GM19328 (cell line): Measurements from ENCODE around the gene CTAG1B.
"Not testable (repeated sequence)": the region's sequence is repeated elsewhere in the genome, so short reads cannot be mapped to it uniquely, and the experiment has no call there.

ENCODE experiments used
- ATAC-seq: cut with Tn5 transposase; IDR thresholded peaks from one replicate; pipeline ENCODE4 v1.9.1; 2021; ENCODE audit warnings: mild to moderate bottlenecking, moderate library complexity; ENCODE audit not compliant: unreplicated experiment

CTAG1B gene

GRCh38 chrX:154619182-154619581 is at the start of gene CTAG1B:
Gene CTAG1B, minus strand, starts transcription at chrX:154619282. Its CDS starts 64 bp downstream, at chrX:154619218.
- not testable (repeated sequence) for ATAC-seq

DNA sequence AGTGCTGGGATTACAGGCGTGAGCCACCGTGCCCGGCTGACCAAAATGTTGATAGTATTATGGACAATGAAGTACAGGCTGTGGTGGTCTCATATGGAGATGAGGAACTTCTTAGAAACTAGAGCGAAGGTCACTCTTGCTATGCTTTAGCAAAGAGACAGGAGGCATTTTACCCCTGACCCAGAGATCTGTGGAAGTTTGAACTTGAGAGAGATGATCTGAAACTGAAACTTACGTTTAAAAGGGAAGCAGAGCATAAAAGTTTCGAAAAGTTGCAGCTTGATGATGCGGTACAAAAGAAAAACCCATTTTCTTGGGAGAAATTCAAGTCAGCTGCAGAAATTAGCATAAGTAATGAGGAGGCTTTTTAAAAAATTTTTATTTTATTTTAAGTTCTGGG is 42.8 kb upstream of the CTAG1B start:
- no peak for ATAC-seq

- ATAC-seq: no peak
Measured at GRCh38 chrX:154661170-154661569, 42.1 kb upstream of the CTAG1B start.

DNA sequence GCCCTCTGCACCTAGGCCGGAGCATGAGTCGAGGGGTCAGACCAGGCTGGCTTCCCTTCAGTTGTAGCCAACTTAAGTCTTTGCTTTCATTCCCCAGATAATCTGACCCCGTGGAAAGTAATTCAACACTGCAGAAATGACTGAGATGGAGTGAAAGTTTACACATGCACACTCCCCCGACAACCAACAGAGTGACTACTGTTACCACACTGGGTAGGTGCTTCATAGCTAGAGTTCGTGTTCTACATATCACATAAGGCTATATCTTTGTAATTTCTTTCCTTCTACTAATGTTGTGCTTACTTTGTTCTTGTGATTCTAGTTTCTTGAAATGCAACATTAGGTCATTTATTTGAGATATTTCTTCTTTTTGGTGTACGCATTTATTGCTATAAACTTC is 41.5 kb upstream of the CTAG1B start:
- no peak for ATAC-seq

GRCh38 chrX:154658957-154659356 is 39.9 kb upstream of the CTAG1B start:
- no peak for ATAC-seq

GRCh38 chrX:154658187-154658586 is 39.1 kb upstream of the CTAG1B start:
- ATAC-seq: no peak

GRCh38 chrX:154657226-154657805 is 38.2 kb upstream of the CTAG1B start:
- no peak for ATAC-seq

GRCh38 chrX:154655786-154656185 is 36.7 kb upstream of the CTAG1B start:
- no peak for ATAC-seq

DNA sequence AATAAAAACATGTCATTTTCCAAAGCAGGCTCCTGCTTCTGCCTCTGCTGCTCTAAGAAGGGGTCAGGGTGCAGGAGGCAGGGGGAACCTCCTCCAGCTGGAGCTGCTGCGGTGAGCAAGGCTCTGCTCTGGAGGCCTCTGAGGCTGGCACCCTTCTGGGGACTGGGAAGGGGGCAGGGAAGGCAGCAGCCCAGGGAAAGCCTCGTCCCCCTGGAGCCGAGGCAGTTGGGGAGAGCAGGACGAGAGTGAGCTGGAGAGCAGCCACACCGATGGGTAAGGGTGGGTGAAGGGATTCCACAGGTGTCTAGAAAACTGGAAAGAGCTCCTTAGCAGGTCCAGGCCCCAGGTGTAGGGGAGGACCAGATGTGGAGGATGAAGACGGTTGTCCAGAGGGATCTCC is 36.3 kb upstream of the CTAG1B start:
- ATAC-seq: no peak

DNA sequence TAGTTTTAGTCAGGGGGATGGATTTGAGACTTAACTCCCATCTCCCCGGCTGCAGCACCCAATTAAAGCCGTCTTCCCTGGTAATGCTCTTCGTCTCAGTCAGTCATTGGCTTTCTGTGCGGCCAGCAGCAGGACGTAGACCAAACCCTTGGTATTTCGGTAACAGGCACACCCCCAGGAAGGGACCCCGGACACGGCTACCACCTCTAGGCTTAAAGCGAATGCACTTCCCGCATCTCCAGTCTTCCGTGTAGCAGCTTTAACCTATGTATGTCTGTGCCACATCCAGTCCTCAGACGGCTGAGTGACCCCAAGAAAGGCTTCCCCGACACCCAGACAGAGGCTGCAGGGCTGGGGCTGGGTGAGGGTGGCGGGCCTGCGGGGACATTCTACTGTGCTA is 35.8 kb upstream of the CTAG1B start:
- ATAC-seq: no peak

DNA sequence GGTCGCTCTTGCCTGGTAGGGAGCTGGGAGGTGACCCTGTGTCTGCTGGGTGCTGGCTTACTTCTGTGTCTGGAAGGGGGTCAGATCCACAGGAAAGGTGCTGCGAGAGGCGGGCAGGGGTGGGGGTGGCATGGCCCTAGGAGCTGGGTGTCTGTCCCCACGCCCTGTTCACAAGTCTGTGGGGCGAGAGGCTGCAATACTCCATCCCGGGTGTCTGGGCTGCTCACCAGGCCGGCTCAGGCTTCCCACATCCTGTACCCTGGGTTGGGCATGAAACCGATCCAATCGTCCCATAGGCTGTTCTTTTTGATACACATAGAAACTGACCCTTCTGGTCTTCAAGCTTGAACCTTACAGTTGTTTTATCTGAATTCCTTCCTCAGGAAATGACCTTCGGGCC is 35.3 kb upstream of the CTAG1B start:
- no peak for ATAC-seq

DNA sequence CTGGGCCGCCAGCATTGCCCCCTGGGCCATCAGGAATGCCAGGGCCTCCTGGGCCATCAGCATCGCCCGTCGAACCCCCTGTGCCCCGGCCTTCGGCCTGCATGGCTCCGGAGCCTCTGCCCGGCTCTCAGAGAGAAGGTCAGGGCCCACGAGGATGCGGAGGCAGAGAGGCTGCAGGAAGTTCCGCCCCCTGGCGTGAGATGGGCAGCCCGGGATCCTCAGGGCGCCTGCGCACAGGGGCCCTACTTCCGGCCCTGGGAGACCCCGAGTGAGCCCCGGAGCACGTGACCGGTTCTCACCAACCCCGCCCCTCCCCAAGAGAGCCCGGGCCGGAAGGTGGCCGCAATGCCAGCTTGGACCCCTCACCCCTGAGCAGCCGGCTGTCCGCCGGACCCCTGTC is 34.3 kb upstream of the CTAG1B start, which contains the start of gene CTAG2:
CTAG2 (minus strand) TSS at position 167 of the 400 bp plus-strand sequence; CDS start at position 103, 64 bp downstream.
- ATAC-seq: not testable (repeated sequence)

DNA sequence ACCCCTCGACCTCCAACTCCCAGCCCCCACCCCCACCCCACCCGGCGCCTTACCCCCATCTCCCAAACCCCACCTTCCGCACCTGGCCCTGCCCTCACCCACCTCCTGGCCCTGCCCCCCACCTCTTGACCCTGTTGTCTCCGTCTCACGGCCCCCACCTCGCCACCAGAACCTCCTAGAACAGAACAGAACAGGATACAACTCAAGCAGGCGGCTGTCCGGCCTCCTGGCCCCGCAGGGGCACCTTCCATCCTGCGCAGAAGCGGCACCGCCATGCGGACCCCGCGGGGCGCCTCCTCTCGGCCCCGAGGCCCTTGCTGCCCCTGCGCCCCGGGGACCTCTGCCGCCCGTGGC is 33.9 kb upstream of the CTAG1B start:
- ATAC-seq: no peak

DNA sequence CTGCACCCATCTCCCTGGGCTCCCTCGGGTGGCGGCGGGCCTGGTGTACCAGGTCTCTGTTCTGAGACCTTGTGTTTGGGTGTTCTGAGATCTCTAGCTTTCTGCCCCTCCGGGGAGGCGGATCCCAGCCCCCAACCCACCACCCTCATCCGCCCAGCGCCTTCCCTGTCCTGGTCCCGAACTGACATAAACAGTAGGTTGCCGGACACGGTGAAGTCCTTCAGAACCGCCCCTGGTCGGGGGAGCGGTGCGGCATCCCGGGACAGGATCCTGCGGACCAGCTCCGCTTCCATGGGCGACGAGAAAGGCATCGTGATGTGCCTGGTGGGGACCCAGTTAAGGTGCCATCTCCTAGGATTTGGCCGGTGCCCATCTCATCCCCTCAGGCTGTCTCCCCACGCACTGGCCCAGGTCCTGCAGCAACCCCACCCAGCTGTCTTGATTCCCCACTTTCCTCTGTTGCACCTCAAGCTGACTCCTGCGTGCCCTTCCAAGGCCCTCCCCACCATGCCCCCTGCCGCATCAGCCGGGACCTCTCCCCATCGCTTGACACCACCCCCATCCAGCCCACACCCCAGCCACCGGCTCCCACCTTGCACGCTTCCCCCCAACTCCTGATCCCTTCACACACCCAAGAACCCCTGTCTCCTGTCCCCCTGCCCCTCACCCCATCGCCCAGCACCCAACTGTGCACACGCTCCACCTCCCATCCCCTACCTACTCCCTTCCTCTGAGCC is 33.4 kb upstream of the CTAG1B start:
- no peak for ATAC-seq

- ATAC-seq: no peak
Measured at GRCh38 chrX:154650221-154650510, 31.1 kb upstream of the CTAG1B start.

GRCh38 chrX:154649503-154650220 is 30.6 kb upstream of the CTAG1B start:
- no peak for ATAC-seq

- no peak for ATAC-seq
Measured at GRCh38 chrX:154648931-154649330, 29.8 kb upstream of the CTAG1B start.

- ATAC-seq: not testable (repeated sequence)
Measured at GRCh38 chrX:154645745-154646378, 26.8 kb upstream of the CTAG1B start.

DNA sequence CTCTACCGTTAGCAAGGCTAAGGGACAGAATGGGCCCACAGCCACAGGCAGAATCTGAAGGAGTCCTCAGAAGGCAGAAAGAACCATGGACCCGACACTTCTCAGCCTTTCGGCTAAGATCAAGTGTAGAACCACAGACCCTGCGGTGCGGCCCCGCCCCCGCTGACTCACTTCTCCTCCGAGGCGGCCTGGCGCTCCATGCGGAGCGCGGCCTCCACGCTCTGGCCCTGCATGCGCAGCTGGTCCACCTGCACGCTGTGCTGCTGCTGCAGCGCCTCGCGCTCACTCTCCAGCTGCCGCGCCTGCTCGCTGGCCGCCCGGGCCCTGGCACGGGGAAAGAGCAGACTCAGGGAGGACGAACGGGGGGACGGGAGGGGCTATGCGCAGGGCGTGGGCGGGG is 24.6 kb upstream of the CTAG1B start:
- ATAC-seq: not testable (repeated sequence)

DNA sequence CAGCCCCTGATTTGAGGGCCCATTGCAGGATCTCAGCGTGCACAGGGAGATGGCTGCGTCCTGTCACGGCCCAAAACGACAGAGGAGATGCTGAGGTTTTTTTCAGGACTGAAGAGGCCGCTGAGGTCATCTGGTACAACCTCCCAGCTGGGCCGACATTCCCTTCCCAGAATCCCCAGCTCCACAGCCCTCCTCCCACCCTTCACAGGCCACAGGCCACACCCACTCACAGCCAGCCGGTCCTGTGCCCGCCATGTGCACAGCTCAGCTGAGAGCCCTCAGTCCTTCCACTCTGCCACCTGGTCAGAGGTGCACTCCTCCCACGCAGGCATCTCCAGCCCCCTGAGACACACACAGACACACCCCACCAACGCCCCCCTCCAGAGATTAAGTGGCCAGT is 22.7 kb upstream of the CTAG1B start:
- not testable (repeated sequence) for ATAC-seq

DNA sequence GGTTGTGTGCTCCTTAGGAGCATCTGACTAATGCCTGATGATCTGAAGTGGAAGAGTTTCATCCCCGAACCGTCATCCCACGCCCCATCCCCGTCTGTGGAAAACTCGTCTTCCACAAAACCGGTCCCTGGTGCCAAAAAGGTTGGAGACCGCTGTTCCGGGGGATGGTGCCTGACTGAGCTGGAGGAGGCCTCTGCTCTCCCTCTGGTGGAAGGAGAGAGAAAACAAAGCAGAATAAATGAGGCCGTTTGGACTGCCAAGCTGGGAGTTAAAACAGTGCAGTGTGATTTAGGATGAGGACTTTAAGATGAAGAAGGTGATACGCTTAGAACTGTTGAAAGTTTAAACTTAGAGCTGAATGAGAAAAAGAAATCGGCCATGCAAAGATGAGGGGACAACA is 14.6 kb upstream of the CTAG1B start:
- ATAC-seq: not testable (repeated sequence)

- not testable (repeated sequence) for ATAC-seq
Measured at GRCh38 chrX:154630949-154631348, 11.9 kb upstream of the CTAG1B start.
